ENCODE measurements around the gene SESN1.

Gene SESN1

DNA sequence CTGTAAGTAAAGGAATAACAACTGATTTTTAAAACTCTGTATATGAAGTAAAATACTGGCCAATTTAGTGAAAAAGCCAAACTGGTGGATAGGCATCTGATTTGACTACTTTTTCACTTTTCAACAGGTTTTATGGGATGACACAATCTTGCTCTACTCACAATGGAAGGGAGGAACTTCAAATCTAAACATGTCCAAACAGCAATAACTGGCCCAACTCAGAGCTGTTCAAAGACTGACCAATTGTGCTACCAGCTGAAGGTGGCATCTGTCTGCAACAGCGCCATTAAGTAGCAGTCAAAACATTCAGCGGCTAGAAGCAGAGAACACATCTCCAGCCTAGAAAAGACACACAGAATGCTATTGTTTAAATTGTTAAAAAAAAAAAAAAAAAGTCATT lies 44.6 kb downstream of the SESN1 start:
- POLR2A ChIA-PET (ENCODE audit: low non-redundant PET) = no interaction called here
- no peak overlapping the region for H3K27ac ChIP-seq
- peak; percentile 35 for DNase-seq (ENCODE audit: low spot score)
- CTCF ChIA-PET = interaction anchor here (0.9 kb wide), 1 partner anchor 148 kb away, joined by 4 read pairs; no protein-coding TSS in a partner anchor
- TF ChIP-seq, protein P1, sequence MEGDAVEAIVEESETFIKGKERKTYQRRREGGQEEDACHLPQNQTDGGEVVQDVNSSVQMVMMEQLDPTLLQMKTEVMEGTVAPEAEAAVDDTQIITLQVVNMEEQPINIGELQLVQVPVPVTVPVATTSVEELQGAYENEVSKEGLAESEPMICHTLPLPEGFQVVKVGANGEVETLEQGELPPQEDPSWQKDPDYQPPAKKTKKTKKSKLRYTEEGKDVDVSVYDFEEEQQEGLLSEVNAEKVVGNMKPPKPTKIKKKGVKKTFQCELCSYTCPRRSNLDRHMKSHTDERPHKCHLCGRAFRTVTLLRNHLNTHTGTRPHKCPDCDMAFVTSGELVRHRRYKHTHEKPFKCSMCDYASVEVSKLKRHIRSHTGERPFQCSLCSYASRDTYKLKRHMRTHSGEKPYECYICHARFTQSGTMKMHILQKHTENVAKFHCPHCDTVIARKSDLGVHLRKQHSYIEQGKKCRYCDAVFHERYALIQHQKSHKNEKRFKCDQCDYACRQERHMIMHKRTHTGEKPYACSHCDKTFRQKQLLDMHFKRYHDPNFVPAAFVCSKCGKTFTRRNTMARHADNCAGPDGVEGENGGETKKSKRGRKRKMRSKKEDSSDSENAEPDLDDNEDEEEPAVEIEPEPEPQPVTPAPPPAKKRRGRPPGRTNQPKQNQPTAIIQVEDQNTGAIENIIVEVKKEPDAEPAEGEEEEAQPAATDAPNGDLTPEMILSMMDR (conservative IDR thresholded peaks at IDR 0.05; ENCODE audit: low read depth) = no peak

DNA sequence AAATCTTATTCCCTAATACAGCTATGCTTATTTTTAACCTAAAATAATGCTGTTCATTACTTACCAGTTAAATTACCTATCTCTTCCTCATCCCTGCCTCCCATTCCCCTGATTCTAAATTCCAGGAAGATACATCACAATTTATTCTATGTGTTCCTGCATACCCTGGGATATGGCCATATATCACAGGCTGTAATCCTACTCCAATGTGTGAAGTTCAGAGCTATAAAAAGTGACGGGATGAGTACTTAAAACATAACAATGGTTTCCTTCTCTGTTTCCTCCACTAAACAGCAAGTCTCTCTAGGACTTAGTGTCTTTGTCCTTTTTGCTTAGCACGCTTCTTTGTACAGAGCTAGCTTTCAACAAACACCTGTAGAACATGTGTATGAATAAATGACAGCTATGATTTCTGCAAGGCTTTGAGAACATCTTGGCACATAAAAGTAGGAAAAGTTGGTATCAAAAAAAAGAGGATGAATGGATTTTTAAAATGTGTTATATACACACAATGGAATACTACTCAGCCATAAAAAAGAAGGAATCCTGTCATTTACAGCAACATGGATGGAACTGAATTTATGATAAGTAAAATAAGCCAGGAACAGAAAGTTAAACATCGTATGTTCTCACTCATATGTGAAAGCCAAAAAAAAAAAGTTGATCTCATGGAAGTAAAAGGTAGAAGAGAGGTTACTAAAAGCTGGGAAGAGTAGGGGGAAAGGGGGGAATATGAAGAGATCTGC lies 45.8 kb downstream of the SESN1 start:
- CTCF ChIA-PET = no interaction called here
- POLR2A ChIA-PET (ENCODE audit: low non-redundant PET) = interaction anchor here (0.7 kb wide), 1 partner anchor 15 kb away, joined by 3 read pairs; no protein-coding TSS in a partner anchor

DNA sequence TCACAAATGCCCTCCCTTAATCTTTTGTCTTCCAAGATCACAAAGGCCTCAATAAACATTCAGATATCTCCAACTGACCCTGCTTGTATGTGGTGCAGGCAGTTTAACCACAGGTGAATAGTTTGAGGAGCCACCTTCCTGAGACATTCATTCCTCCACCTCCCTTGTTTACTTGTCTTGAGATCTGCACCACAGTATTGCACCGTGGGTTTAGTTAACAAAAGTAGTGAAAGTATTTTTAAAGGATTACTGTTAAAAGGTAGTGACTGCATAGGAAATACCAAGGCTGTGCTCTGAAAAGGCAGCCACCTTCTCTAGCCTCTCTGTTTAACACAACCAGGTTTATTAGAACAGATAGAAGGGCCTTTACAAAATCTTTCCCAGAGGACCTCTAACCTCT lies 46.5 kb downstream of the SESN1 start:
- H3K27ac ChIP-seq = no peak overlapping the region
- POLR2A ChIA-PET (ENCODE audit: low non-redundant PET) = no interaction called here
- TF ChIP-seq, protein P1 (conservative IDR thresholded peaks at IDR 0.05; ENCODE audit: low read depth) = no peak
- CTCF ChIA-PET = no interaction called here
- DNase-seq (ENCODE audit: low spot score) = no peak

More for the DNA sequence above, 45.8 kb downstream of the SESN1 start:
- TF ChIP-seq, protein P1 (conservative IDR thresholded peaks at IDR 0.05; ENCODE audit: low read depth) = no peak
- DNase-seq (ENCODE audit: low spot score) = no peak
- H3K27ac ChIP-seq = no peak overlapping the region

DNA sequence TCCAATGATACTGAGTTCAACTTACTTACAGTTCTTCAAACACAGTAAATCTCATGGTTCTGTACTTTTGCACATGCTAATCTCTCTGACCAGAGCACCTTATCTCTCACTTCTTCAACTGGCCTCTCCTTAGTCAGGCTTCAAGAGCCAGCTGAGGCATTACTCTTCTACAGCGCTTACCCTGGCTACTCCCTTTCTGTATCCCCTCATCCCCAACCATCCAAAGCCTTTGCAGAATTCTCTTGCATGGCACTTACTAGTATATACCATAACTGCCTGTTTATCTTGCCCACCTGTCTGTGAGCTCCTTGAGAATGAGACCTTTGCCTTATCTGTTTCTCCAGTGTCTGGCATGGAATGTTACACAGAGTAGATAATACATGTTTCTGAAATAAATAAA lies 49.2 kb downstream of the SESN1 start:
- H3K27ac ChIP-seq = no peak overlapping the region
- TF ChIP-seq, protein P1 (conservative IDR thresholded peaks at IDR 0.05; ENCODE audit: low read depth) = no peak
- CTCF ChIA-PET = interaction anchor here (0.5 kb wide), 1 partner anchor 1335 kb away, joined by 3 read pairs; no protein-coding TSS in a partner anchor
- POLR2A ChIA-PET (ENCODE audit: low non-redundant PET) = no interaction called here
- DNase-seq (ENCODE audit: low spot score) = no peak

DNA sequence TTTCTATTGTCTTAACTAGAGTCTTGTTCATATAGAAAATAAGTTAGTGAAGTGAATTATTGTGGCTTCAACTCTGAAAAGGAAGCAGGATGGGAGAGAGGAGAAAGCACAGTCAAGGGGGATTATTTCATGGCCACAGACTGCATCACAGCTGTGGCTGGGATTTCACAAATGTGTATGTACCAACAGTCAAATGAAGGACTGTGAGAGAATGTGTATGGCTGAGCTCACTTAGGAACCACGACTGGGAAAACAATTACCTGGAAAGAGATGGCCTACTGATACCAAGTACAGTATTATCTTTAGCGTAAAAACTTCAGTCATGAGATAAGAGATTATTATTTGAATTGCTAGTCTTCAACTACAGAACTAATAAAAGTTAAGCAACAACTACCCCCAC lies 54.9 kb downstream of the SESN1 start:
- TF ChIP-seq, protein P1 (conservative IDR thresholded peaks at IDR 0.05; ENCODE audit: low read depth) = no peak
- DNase-seq (ENCODE audit: low spot score) = no peak
- no peak overlapping the region for H3K27ac ChIP-seq
- POLR2A ChIA-PET (ENCODE audit: low non-redundant PET) = no interaction called here
- CTCF ChIA-PET = no interaction called here

DNA sequence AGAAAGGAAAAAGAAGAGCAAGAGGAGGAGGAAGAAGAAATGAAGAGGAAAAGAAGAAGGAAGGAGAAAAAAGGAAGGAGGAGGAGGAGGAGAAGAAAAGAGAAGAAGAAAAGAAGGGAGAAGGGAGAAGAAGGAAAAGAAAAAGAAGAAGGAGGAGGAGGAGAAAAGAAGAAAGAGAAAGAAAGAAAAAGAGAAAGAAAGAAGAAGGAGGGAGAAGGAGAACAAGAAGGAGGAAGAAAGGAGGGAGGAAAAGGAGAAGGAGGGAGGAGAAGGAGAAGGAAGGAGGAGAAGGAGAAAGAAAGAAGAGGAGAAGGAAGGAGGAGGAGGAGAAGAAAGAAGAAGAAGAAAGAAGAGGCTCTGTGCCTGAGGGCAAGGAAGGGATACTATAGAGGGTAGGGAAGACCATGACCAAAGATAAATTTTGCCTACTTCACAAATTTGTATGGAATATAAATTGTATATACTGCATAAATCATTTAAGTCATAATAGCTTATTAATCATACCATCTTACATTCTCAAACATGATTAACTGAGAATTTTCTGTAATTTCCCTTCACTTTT lies 55.7 kb downstream of the SESN1 start:
- POLR2A ChIA-PET (ENCODE audit: low non-redundant PET) = no interaction called here
- CTCF ChIA-PET = interaction anchor here (0.6 kb wide), 2 partner anchors 129 to 378 kb away, joined by 3 read pairs; no protein-coding TSS in a partner anchor
- H3K27ac ChIP-seq = no peak overlapping the region
- DNase-seq (ENCODE audit: low spot score) = no peak
- TF ChIP-seq, protein P1 (conservative IDR thresholded peaks at IDR 0.05; ENCODE audit: low read depth) = no peak

Data from RWPE1 (cell line).